Left ventricle myocardium superior (tissue), 1 donor: ENCODE data around the gene SNRPA. TPM values are rescaled to one million over a fixed set of nuclear protein-coding genes. Genes with fewer than 3 reads are reported as not detected.
A peak's percentile ranks its signal among the peaks of the same experiment; 100 is the strongest.

ENCODE experiments used
- ATAC-seq: fragments of 200-7000 bp; cut with Tn5 transposase; one replicate; pipeline ENCODE4 v1.9.1; 2020; ENCODE audit warnings: mild to moderate bottlenecking, moderate library complexity
- DNase-seq: peaks from one replicate; pipeline ENCODE4 v3.0.0-alpha.2; 2020
- intact Hi-C: fragments of 100-400 bp; cut with micrococcal nuclease; formaldehyde crosslinking; loops from one replicate; pipeline ENCODE4 v1.11.0; 2022
- total RNA-seq: library from RNA; stranded (reverse); fragmentation: NEBNext Ultra II Directional; extraction: Animal tissue kit (Norgen Biotek cat#: 25700); gene quantifications from one replicate; pipeline ENCODE4 v1.2.1, GENCODE V29; 2021
- donor health status: DM: no; HTN: yes; CAD: no; lungs with severe emphysema.

The SNRPA gene
- total RNA-seq, 1 donor from 2014 or later: 41.6 TPM

GRCh38 chr19:40741527-40742390 lies 9.2 kb upstream of the SNRPA start:
- DNase-seq: no peak
- intact Hi-C loops: no loop called here

GRCh38 chr19:40742477-40742876 lies 8.5 kb upstream of the SNRPA start:
- DNase-seq (no peak), ATAC-seq (no peak)
- intact Hi-C loops: no loop called here

More at GRCh38 chr19:40741527-40742390, 9.2 kb upstream of the SNRPA start:
- ATAC-seq: no peak

GRCh38 chr19:40742886-40743285 lies 8.1 kb upstream of the SNRPA start:
- intact Hi-C loops: no loop called here
- ATAC-seq (no peak), DNase-seq (no peak)

- ATAC-seq (no peak), DNase-seq (no peak)
- intact Hi-C loops: no loop called here
These were observed 7.1 kb upstream of the SNRPA start for GRCh38 chr19:40743926-40744325.

- no peak for DNase-seq
- ATAC-seq: no peak
These were observed 6.2 kb upstream of the SNRPA start for GRCh38 chr19:40744554-40745401.

GRCh38 chr19:40745402-40745780 lies 5.6 kb upstream of the SNRPA start:
- ATAC-seq (no peak), DNase-seq (no peak)
- intact Hi-C loops: no loop called here

More at GRCh38 chr19:40744554-40745401, 6.2 kb upstream of the SNRPA start:
- intact Hi-C loops: no loop called here

- ATAC-seq (no peak), DNase-seq (no peak)
- intact Hi-C loops: no loop called here
These were observed 3.5 kb upstream of the SNRPA start for GRCh38 chr19:40747536-40747935.

GRCh38 chr19:40750058-40750873 lies 737 bp upstream of the SNRPA start, which contains the start of gene ACTMAP:
Gene ACTMAP, minus strand, starts transcription at chr19:40750477. Its CDS starts 674 bp downstream, at chr19:40749803.
- intact Hi-C loops: no loop called here
- peak; percentile 96 for ATAC-seq
- peak; percentile 99 for DNase-seq

GRCh38 chr19:40752257-40752781 lies 1.3 kb downstream of the SNRPA start:
- DNase-seq (no peak), ATAC-seq (no peak)
- intact Hi-C loops: no loop called here

- intact Hi-C loops: no loop called here
- DNase-seq (no peak), ATAC-seq (no peak)
These were observed 3.7 kb downstream of the SNRPA start for GRCh38 chr19:40754611-40755247.

- ATAC-seq: no peak
- intact Hi-C loops: no loop called here
- no peak for DNase-seq
These were observed 4.2 kb downstream of the SNRPA start for GRCh38 chr19:40755248-40755624.

- DNase-seq (no peak), ATAC-seq (no peak)
- intact Hi-C loops: no loop called here
These were observed 4.8 kb downstream of the SNRPA start for GRCh38 chr19:40755791-40756190.

- intact Hi-C loops: no loop called here
- no peak for DNase-seq
These were observed 5.6 kb downstream of the SNRPA start for GRCh38 chr19:40756502-40757110.

GRCh38 chr19:40758491-40758890 lies 7.5 kb downstream of the SNRPA start:
- no peak for DNase-seq
- ATAC-seq: no peak
- intact Hi-C loops: no loop called here

More at GRCh38 chr19:40756502-40757110, 5.6 kb downstream of the SNRPA start:
- no peak for ATAC-seq

- intact Hi-C loops: no loop called here
- no peak for DNase-seq
- ATAC-seq: no peak
These were observed 8.3 kb downstream of the SNRPA start for GRCh38 chr19:40759352-40759751.

- intact Hi-C loops: no loop called here
- DNase-seq (no peak), ATAC-seq (no peak)
These were observed 11.9 kb downstream of the SNRPA start for GRCh38 chr19:40762754-40763470.

- ATAC-seq (no peak), DNase-seq (no peak)
- intact Hi-C loops: no loop called here
These were observed 12.5 kb downstream of the SNRPA start for GRCh38 chr19:40763526-40763925.

- ATAC-seq: no peak
- DNase-seq: no peak
- intact Hi-C loops: no loop called here
These were observed 13.0 kb downstream of the SNRPA start for GRCh38 chr19:40763963-40764362.
